ENCODE results near the gene ERV3-1.

ERV3-1 gene

GRCh38 chr7:64997927-64998391 lies 8.5 kb downstream of the ERV3-1 start:
- TF ChIP-seq REST (IDR thresholded peaks at IDR 0.05; ENCODE audit: insufficient read depth in 1 of 2, low read depth in 2 of 2, low read length in 2 of 2) (no peak), TAF1 (IDR thresholded peaks at IDR 0.05; ENCODE audit: borderline replicate concordance, insufficient read depth, low read length) (no peak), FOXP2 (optimal IDR thresholded peaks at IDR 0.05; ENCODE audit: borderline replicate concordance, extremely low read depth, extremely low read length, insufficient read depth) (no peak), POLR2AphosphoS5 (IDR thresholded peaks at IDR 0.05; ENCODE audit: low read depth, low read length) (no peak), SIN3A (IDR thresholded peaks at IDR 0.05; ENCODE audit: borderline replicate concordance, insufficient read depth, low read length) (no peak)

GRCh38 chr7:64997164-64997908 lies 9.2 kb downstream of the ERV3-1 start:
- TF ChIP-seq FOXP2 (optimal IDR thresholded peaks at IDR 0.05; ENCODE audit: borderline replicate concordance, extremely low read depth, extremely low read length, insufficient read depth) (no peak), SIN3A (IDR thresholded peaks at IDR 0.05; ENCODE audit: borderline replicate concordance, insufficient read depth, low read length) (no peak), TAF1 (IDR thresholded peaks at IDR 0.05; ENCODE audit: borderline replicate concordance, insufficient read depth, low read length) (no peak), REST (IDR thresholded peaks at IDR 0.05; ENCODE audit: insufficient read depth in 1 of 2, low read depth in 2 of 2, low read length in 2 of 2) (no peak), POLR2AphosphoS5 (IDR thresholded peaks at IDR 0.05; ENCODE audit: low read depth, low read length) (no peak)

- TF ChIP-seq FOXP2 (optimal IDR thresholded peaks at IDR 0.05; ENCODE audit: borderline replicate concordance, extremely low read depth, extremely low read length, insufficient read depth) (no peak), POLR2AphosphoS5 (IDR thresholded peaks at IDR 0.05; ENCODE audit: low read depth, low read length) (no peak), REST (IDR thresholded peaks at IDR 0.05; ENCODE audit: insufficient read depth in 1 of 2, low read depth in 2 of 2, low read length in 2 of 2) (no peak), SIN3A (IDR thresholded peaks at IDR 0.05; ENCODE audit: borderline replicate concordance, insufficient read depth, low read length) (no peak), TAF1 (IDR thresholded peaks at IDR 0.05; ENCODE audit: borderline replicate concordance, insufficient read depth, low read length) (no peak)
These were observed 10.2 kb downstream of the ERV3-1 start for GRCh38 chr7:64996305-64996704.

- no peak for TF ChIP-seq SIN3A (IDR thresholded peaks at IDR 0.05; ENCODE audit: borderline replicate concordance, insufficient read depth, low read length)
- TF ChIP-seq TAF1 (IDR thresholded peaks at IDR 0.05; ENCODE audit: borderline replicate concordance, insufficient read depth, low read length): no peak
- TF ChIP-seq REST (IDR thresholded peaks at IDR 0.05; ENCODE audit: insufficient read depth in 1 of 2, low read depth in 2 of 2, low read length in 2 of 2): no peak
- no peak for TF ChIP-seq POLR2AphosphoS5 (IDR thresholded peaks at IDR 0.05; ENCODE audit: low read depth, low read length)
- no peak for TF ChIP-seq FOXP2 (optimal IDR thresholded peaks at IDR 0.05; ENCODE audit: borderline replicate concordance, extremely low read depth, extremely low read length, insufficient read depth)
These were observed 12.6 kb downstream of the ERV3-1 start for GRCh38 chr7:64993901-64994300.
